T-helper 2 cell treated with Interferon-gamma antibody and Interleukin-4, amounts not matched to agents 5 μg/mL and 100 μg/mL, for 36 hours (primary cell): ENCODE measurements around the gene PALB2.
"Not testable (repeated sequence)": the region's sequence is repeated elsewhere in the genome, so short reads cannot be mapped to it uniquely, and the experiment has no call there.

Source experiments
- DNase-seq: peaks from one replicate; pipeline ENCODE4 v3.0.0; 2021; ENCODE audit warnings: low spot score
- H3K27ac Mint-ChIP-seq: one replicate; pipeline ENCODE4 v1.8.0; 2021; ENCODE audit warnings: mild to moderate bottlenecking, mixed read lengths
- H3K27me3 Mint-ChIP-seq: one replicate; pipeline ENCODE4 v1.8.0; 2021; ENCODE audit warnings: low read depth, mixed read lengths
- H3K36me3 Mint-ChIP-seq: one replicate; pipeline ENCODE4 v1.8.0; 2021; ENCODE audit warnings: low read depth, mixed read lengths
- H3K4me1 Mint-ChIP-seq: one replicate; pipeline ENCODE4 v1.8.0; 2021; ENCODE audit warnings: low read depth, mixed read lengths
- H3K4me3 Mint-ChIP-seq: one replicate; pipeline ENCODE4 v1.8.0; 2022; ENCODE audit warnings: mild to moderate bottlenecking, moderate library complexity, mixed read lengths
- H3K9me3 Mint-ChIP-seq: one replicate; pipeline ENCODE4 v1.8.0; 2021; ENCODE audit warnings: mixed read lengths

Gene PALB2

GRCh38 chr16:23668873-23669272 lies 27.8 kb upstream of the PALB2 start:
- Mint-ChIP-seq H3K36me3 (peaks cover 76% of the 10 kb centered on the region), H3K9me3 (no peaks in the 10 kb centered on the region), H3K4me1 (peaks cover 24% of the 10 kb centered on the region), H3K4me3 (no peak overlapping the region), H3K27ac (no peak overlapping the region), H3K27me3 (no peaks in the 10 kb centered on the region)
- no peak for DNase-seq

GRCh38 chr16:23668225-23668624 lies 27.1 kb upstream of the PALB2 start:
- H3K9me3 Mint-ChIP-seq: no peaks in the 10 kb centered on the region
- H3K27ac Mint-ChIP-seq: no peak overlapping the region
- H3K4me3 Mint-ChIP-seq: no peak overlapping the region
- H3K27me3 Mint-ChIP-seq: no peaks in the 10 kb centered on the region
- peaks cover 80% of the 10 kb centered on the region for H3K36me3 Mint-ChIP-seq
- no peak for DNase-seq
- peaks cover 24% of the 10 kb centered on the region for H3K4me1 Mint-ChIP-seq

GRCh38 chr16:23667355-23667659 lies 26.2 kb upstream of the PALB2 start:
- Mint-ChIP-seq H3K4me3 (no peak overlapping the region), H3K9me3 (no peaks in the 10 kb centered on the region), H3K27ac (no peak overlapping the region), H3K36me3 (peaks cover 84% of the 10 kb centered on the region), H3K27me3 (no peaks in the 10 kb centered on the region), H3K4me1 (peaks cover 24% of the 10 kb centered on the region)
- DNase-seq: no peak

GRCh38 chr16:23666571-23667354 lies 25.7 kb upstream of the PALB2 start:
- H3K27ac Mint-ChIP-seq: no peak overlapping the region
- no peak for DNase-seq
- H3K4me1 Mint-ChIP-seq: peaks cover 24% of the 10 kb centered on the region
- H3K9me3 Mint-ChIP-seq: no peaks in the 10 kb centered on the region
- H3K4me3 Mint-ChIP-seq: no peak overlapping the region
- H3K36me3 Mint-ChIP-seq: peaks cover 83% of the 10 kb centered on the region
- no peaks in the 10 kb centered on the region for H3K27me3 Mint-ChIP-seq

- H3K4me1 Mint-ChIP-seq: no peaks in the 10 kb centered on the region
- no peak overlapping the region for H3K4me3 Mint-ChIP-seq
- peaks cover 81% of the 10 kb centered on the region for H3K36me3 Mint-ChIP-seq
- no peak overlapping the region for H3K27ac Mint-ChIP-seq
- no peaks in the 10 kb centered on the region for H3K27me3 Mint-ChIP-seq
- H3K9me3 Mint-ChIP-seq: no peaks in the 10 kb centered on the region
- DNase-seq: no peak
Observed at GRCh38 chr16:23663918-23664317, 22.8 kb upstream of the PALB2 start.

- peaks cover 15% of the 10 kb centered on the region for H3K4me1 Mint-ChIP-seq
- DNase-seq: no peak
- H3K36me3 Mint-ChIP-seq: peaks cover 51% of the 10 kb centered on the region
- no peaks in the 10 kb centered on the region for H3K9me3 Mint-ChIP-seq
- no peak overlapping the region for H3K27ac Mint-ChIP-seq
- no peaks in the 10 kb centered on the region for H3K27me3 Mint-ChIP-seq
- H3K4me3 Mint-ChIP-seq: no peak overlapping the region
Observed at GRCh38 chr16:23651943-23652468, 10.9 kb upstream of the PALB2 start.

GRCh38 chr16:23650674-23651416 lies 9.7 kb upstream of the PALB2 start:
- Mint-ChIP-seq H3K27ac (peak overlapping the region; percentile 29), H3K4me1 (peaks cover 24% of the 10 kb centered on the region), H3K4me3 (no peak overlapping the region), H3K27me3 (no peaks in the 10 kb centered on the region), H3K36me3 (peaks cover 60% of the 10 kb centered on the region), H3K9me3 (no peaks in the 10 kb centered on the region)
- DNase-seq: no peak

GRCh38 chr16:23642246-23642774 lies 1.2 kb upstream of the PALB2 start:
- DNase-seq: no peak
- peaks cover 41% of the 10 kb centered on the region for H3K36me3 Mint-ChIP-seq
- no peaks in the 10 kb centered on the region for H3K27me3 Mint-ChIP-seq
- peaks cover 29% of the 10 kb centered on the region for H3K4me1 Mint-ChIP-seq
- no peaks in the 10 kb centered on the region for H3K9me3 Mint-ChIP-seq
- peak overlapping the region; percentile 99 for H3K4me3 Mint-ChIP-seq
- peak overlapping the region; percentile 97 for H3K27ac Mint-ChIP-seq

GRCh38 chr16:23640615-23640930 lies 537 bp downstream of the PALB2 start:
- no peaks in the 10 kb centered on the region for H3K27me3 Mint-ChIP-seq
- H3K4me3 Mint-ChIP-seq: peak overlapping the region; percentile 99
- H3K4me1 Mint-ChIP-seq: peaks cover 20% of the 10 kb centered on the region
- no peak for DNase-seq
- peak overlapping the region; percentile 97 for H3K27ac Mint-ChIP-seq
- peaks cover 33% of the 10 kb centered on the region for H3K36me3 Mint-ChIP-seq
- no peaks in the 10 kb centered on the region for H3K9me3 Mint-ChIP-seq

GRCh38 chr16:23635958-23636357 lies 5.2 kb downstream of the PALB2 start:
- DNase-seq: no peak
- Mint-ChIP-seq H3K27ac (no peak overlapping the region), H3K4me3 (no peak overlapping the region), H3K9me3 (no peaks in the 10 kb centered on the region), H3K36me3 (peaks cover 27% of the 10 kb centered on the region), H3K27me3 (no peaks in the 10 kb centered on the region), H3K4me1 (peaks cover 10% of the 10 kb centered on the region)

- no peak for DNase-seq
- Mint-ChIP-seq H3K27ac (no peak overlapping the region), H3K27me3 (no peaks in the 10 kb centered on the region), H3K36me3 (peaks cover 28% of the 10 kb centered on the region), H3K4me1 (peaks cover 6% of the 10 kb centered on the region), H3K4me3 (no peak overlapping the region), H3K9me3 (no peaks in the 10 kb centered on the region)
Observed at GRCh38 chr16:23634461-23635036, 6.6 kb downstream of the PALB2 start.

- peaks cover 31% of the 10 kb centered on the region for H3K36me3 Mint-ChIP-seq
- not testable (repeated sequence) for H3K27me3 Mint-ChIP-seq, H3K9me3 Mint-ChIP-seq, H3K4me3 Mint-ChIP-seq, H3K4me1 Mint-ChIP-seq, DNase-seq, H3K27ac Mint-ChIP-seq
Observed at GRCh38 chr16:23631874-23632273, 9.2 kb downstream of the PALB2 start.

- H3K9me3 Mint-ChIP-seq: no peaks in the 10 kb centered on the region
- no peak overlapping the region for H3K27ac Mint-ChIP-seq
- H3K27me3 Mint-ChIP-seq: no peaks in the 10 kb centered on the region
- H3K4me1 Mint-ChIP-seq: no peaks in the 10 kb centered on the region
- peaks cover 31% of the 10 kb centered on the region for H3K36me3 Mint-ChIP-seq
- no peak overlapping the region for H3K4me3 Mint-ChIP-seq
- DNase-seq: no peak
Observed at GRCh38 chr16:23629516-23629915, 11.6 kb downstream of the PALB2 start.

GRCh38 chr16:23624092-23624491 lies 17.0 kb downstream of the PALB2 start:
- no peak overlapping the region for H3K27ac Mint-ChIP-seq
- H3K27me3 Mint-ChIP-seq: no peaks in the 10 kb centered on the region
- no peak overlapping the region for H3K4me3 Mint-ChIP-seq
- DNase-seq: no peak
- no peaks in the 10 kb centered on the region for H3K9me3 Mint-ChIP-seq
- no peaks in the 10 kb centered on the region for H3K4me1 Mint-ChIP-seq
- H3K36me3 Mint-ChIP-seq: peaks cover 46% of the 10 kb centered on the region
